Measurements from ENCODE around the gene SLC9A8. TPM values are rescaled to one million over a fixed set of nuclear protein-coding genes. Genes with fewer than 3 reads are reported as not detected.

The SLC9A8 gene
- total and polyA plus RNA-seq, 9 of the 15 experiments (the other 6 are each of a cell fraction or from before 2014, with no cell fraction given) = 0.56 to 9.7 (median 5.0) TPM

GRCh38 chr20:49909499-49910339 is 97.1 kb downstream of the SLC9A8 start (continued):
- TF ChIP-seq CHD7 (IDR thresholded peaks at IDR 0.05; ENCODE audit: low read depth, low read length) = no peak
- no peak for TF ChIP-seq RFX5 (IDR thresholded peaks at IDR 0.05; ENCODE audit: low read depth, low read length)
- TF ChIP-seq HCFC1 (IDR thresholded peaks at IDR 0.05; ENCODE audit: low read depth, low read length) = no peak

Measured in K562 (cell line).